Mononuclear cell (primary cell): Measurements from ENCODE around the gene RSRP1. TPM values are rescaled to one million over a fixed set of nuclear protein-coding genes. Genes with fewer than 3 reads are reported as not detected.

Experiments used
- H3K27me3 ChIP-seq: 2 replicates; pipeline ENCODE4 v1.6.0; 2011; ENCODE audit warnings: low read length, control low read depth; ENCODE audit not compliant: insufficient read depth
- H3K4me1 ChIP-seq: 2 replicates; pipeline ENCODE4 v1.5.1; 2011; ENCODE audit warnings: mild to moderate bottlenecking, low read length, control low read depth; ENCODE audit not compliant: insufficient read depth
- H3K4me3 ChIP-seq: 2 replicates; pipeline ENCODE4 v1.5.1; 2011; ENCODE audit warnings: mild to moderate bottlenecking, low read length, moderate library complexity
- H3K9me3 ChIP-seq: 2 replicates; pipeline ENCODE4 v1.5.1; 2011; ENCODE audit warnings: low read depth, mild to moderate bottlenecking, control low read depth, low read length
- total RNA-seq: library from RNA; depleted of rRNA; stranded (reverse); fragments of >200 nt; gene quantifications from one replicate; pipeline ENCODE4 v1.2.3, GENCODE V29; 2012

Gene RSRP1
- total RNA-seq, 1 donor = 292 TPM

GRCh38 chr1:25194572-25195020, 52.7 kb downstream of the RSRP1 start:
- Histone ChIP-seq H3K27me3 (no peaks in the 10 kb centered on the region), H3K9me3 (no peaks in the 10 kb centered on the region), H3K4me3 (no peak overlapping the region), H3K4me1 (no peaks in the 10 kb centered on the region)

DNA sequence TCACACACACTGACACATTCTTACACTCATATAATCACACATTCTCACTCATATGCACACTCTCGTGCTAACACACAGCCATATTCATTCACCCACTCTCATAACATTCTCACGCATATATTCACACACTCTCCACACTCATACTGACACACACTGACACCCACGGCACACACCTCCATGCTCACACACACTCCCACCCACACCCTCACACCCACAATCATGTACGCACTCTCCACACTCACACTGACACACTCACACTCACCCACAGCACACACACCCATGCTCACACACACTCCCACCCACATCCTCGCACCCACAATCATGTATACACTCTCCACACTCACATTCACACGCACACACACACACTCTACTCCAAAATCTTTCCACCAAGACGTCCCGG, 53.2 kb downstream of the RSRP1 start:
- Histone ChIP-seq H3K27me3 (no peaks in the 10 kb centered on the region), H3K4me3 (no peak overlapping the region), H3K4me1 (no peaks in the 10 kb centered on the region), H3K9me3 (no peaks in the 10 kb centered on the region)

DNA sequence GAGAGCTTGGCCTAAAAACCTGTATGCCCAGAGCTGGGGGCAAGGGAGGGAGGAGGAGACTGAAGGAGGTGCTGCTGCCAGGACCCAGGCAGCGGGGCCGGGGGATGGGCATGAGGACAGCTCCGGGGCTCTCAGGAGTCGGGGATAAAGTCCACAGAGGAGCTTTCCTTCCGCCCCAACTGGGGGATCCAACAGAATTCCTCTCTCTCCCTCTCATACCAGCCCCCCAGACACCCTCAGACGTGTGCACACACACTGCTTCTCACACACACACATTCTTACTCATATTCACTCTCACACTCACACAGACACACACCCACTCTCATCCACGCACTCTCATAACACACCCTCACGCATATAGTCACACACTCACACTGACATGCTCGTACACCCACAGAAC, 54.0 kb downstream of the RSRP1 start:
- Histone ChIP-seq H3K9me3 (no peaks in the 10 kb centered on the region), H3K27me3 (no peaks in the 10 kb centered on the region), H3K4me1 (no peaks in the 10 kb centered on the region), H3K4me3 (no peak overlapping the region)

Other genes with a start within 250 kb of the RSRP1 start
- gene SYF2, start 15.0 kb downstream of the RSRP1 start, total RNA-seq = 98.0 TPM
- 1.2 TPM for gene RHD, start 25.1 kb upstream of the RSRP1 start, total RNA-seq
- 136 TPM for gene TMEM50A, start 90.9 kb upstream of the RSRP1 start, total RNA-seq
- not detected for gene RHCE, start 173.4 kb upstream of the RSRP1 start, total RNA-seq
- gene MACO1, start 183.4 kb upstream of the RSRP1 start, total RNA-seq = 23.6 TPM